Fibroblast of lung (primary cell): ENCODE data around the gene HOXB6.
A peak's percentile ranks its signal among the peaks of the same experiment; 100 is the strongest.

ENCODE experiments used
- EZH2 ChIP-seq: IDR thresholded peaks from 2 replicates; pipeline ENCODE4 v1.5.1; 2012; ENCODE audit warnings: low read length, control low read depth, mild to moderate bottlenecking; ENCODE audit errors: missing control alignments
- TF ChIP-seq, protein P1 (sequence below), 2 donors: IDR thresholded peaks in 1 of 2; conservative IDR thresholded peaks in 1 of 2; 1 replicate in 1 of 2; 2 replicates in 1 of 2; pipeline ENCODE4 v1.5.1; 2011 to 2012; ENCODE audit warnings: low read length in 2 of 2, control low read depth in 1 of 2, inconsistent platforms in 1 of 2, low read depth in 1 of 2, mild to moderate bottlenecking in 1 of 2

DNA sequence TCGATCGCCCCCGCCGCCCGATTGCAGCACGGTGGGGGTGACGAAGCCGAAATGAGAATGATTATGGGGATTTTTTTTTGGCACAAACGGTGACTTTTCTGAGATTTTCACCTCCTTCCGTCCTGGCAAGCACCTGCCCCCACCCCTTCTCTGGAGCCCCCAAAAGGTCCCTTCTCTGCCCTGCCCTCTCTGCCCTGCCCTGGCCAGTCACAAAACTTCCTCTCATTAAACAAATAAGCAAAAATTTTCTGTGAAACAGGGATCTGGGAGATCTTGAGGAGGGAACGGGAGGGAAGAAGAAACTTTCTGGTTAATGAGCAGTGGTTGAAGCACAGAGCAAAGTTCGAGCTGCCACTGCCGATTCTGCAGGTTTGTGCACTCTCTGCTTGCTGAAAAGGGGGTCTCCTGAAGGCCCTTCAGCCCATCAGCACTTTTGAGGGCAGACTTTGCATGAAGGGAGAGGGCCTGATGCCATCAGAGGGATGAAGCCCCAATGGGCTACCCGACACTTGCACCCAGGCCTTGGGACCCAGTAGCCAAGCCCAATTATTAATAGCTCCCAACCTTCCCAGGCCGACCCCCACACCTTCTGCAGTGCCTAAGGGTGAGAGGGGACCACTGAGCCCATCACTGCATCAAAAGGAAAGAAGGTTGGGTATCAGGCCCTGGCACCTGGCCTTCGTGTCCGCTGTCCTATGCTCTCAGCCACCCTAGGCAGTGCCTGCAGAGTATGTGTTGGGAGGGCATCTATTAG lies 11.4 kb upstream of the HOXB6 start:
- TF ChIP-seq, protein P1, sequence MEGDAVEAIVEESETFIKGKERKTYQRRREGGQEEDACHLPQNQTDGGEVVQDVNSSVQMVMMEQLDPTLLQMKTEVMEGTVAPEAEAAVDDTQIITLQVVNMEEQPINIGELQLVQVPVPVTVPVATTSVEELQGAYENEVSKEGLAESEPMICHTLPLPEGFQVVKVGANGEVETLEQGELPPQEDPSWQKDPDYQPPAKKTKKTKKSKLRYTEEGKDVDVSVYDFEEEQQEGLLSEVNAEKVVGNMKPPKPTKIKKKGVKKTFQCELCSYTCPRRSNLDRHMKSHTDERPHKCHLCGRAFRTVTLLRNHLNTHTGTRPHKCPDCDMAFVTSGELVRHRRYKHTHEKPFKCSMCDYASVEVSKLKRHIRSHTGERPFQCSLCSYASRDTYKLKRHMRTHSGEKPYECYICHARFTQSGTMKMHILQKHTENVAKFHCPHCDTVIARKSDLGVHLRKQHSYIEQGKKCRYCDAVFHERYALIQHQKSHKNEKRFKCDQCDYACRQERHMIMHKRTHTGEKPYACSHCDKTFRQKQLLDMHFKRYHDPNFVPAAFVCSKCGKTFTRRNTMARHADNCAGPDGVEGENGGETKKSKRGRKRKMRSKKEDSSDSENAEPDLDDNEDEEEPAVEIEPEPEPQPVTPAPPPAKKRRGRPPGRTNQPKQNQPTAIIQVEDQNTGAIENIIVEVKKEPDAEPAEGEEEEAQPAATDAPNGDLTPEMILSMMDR (conservative IDR thresholded peaks at IDR 0.05 in 1 of 2, IDR thresholded peaks at IDR 0.05 in 1 of 2; ENCODE audit: low read depth in 1 of 2, low read length in 2 of 2): no peak
- TF ChIP-seq EZH2: peak; percentile 19
